Ureter (tissue), 1 donor: ENCODE data around the gene MYO18B. TPM values are rescaled to one million over a fixed set of nuclear protein-coding genes. Genes with fewer than 3 reads are reported as not detected.

Source experiments
- DNase-seq: peaks from one replicate; pipeline ENCODE4 v3.0.0-alpha.2; 2020; ENCODE audit warnings: low spot score
- total RNA-seq: library from RNA; stranded (reverse); gene quantifications from one replicate; pipeline ENCODE4 v1.2.4, GENCODE V29; 2023
- donor health status: DM: yes; HTN: yes; CAD: no.

The MYO18B gene
- total RNA-seq, 1 donor from 2014 or later = 0.34 TPM

DNA sequence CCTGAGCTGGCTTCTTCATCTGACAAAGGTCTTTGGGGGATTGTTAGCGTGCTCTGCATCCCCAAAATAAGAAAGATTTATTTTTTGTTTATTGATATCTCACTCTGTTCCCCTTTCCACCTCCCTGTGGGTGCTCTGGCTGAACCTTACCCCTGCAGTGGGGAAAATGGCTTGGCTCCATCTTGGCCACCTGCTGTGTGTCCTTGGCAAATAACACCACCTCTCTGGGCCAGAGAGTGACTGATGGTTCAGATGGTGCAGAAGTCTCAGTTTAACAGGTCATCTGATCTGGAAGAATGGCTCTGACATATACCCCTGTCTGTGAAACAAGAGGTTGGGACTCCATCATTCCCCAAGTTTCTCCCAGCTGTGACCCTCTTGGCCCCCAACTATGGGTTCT, 157.6 kb downstream of the MYO18B start:
- DNase-seq = no peak

DNA sequence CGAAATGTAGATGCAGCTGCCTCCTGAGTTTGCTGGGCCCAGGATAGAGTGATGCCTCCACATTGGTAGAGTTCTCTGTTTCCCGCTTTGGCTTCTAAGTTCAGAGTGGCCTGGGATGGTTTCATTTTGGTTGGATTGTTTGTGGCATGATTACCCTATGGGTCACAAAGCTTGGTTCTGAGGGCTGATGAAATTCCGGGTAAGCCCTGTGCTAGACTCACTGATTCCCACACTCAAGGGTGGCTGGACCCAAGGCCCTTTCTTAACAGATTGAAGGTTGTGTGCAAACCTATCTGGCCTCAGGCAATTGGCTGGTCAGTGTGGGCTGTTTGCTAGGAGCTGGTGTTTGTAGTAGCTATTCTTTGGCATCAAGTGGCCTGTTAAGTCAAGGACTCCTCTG, 158.4 kb downstream of the MYO18B start:
- DNase-seq = no peak

DNA sequence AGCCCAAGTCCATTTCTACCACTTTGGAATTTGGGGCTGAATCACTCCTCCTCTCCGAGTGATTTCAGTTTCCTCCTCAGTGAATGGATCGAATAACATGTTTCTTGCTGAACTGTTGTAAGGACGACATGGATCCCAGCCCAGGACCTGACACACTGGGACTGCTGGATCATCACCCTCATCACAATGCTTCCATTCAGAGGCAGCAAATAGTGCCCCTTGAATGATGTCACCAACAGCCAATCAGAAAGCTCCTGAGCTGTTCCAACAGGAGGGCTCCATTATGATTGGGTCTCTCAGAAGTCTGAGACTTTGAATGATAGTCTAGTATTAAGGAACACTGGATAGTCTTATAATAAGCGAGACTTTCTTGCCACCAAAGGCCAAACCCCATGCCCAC, 158.9 kb downstream of the MYO18B start:
- no peak for DNase-seq

DNA sequence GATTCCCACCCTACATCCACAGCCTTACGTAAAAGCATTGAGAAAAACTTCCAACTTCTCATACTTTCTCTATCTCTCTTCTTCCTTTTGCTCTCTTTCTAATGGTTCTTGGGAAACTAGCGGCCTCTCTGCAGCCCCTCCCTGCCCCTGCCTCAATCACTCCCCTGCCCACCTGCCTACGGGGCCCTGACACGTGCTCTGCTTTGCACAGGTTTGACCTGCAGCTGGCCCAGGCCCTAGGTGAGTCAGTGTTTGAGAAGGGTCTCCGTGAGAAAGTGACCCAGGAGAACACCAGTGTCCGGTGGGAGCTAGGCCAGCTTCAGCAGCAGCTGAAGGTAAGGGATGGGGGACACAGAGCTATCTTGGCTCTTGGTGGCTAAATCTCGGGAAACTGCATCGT, 160.4 kb downstream of the MYO18B start:
- no peak for DNase-seq

DNA sequence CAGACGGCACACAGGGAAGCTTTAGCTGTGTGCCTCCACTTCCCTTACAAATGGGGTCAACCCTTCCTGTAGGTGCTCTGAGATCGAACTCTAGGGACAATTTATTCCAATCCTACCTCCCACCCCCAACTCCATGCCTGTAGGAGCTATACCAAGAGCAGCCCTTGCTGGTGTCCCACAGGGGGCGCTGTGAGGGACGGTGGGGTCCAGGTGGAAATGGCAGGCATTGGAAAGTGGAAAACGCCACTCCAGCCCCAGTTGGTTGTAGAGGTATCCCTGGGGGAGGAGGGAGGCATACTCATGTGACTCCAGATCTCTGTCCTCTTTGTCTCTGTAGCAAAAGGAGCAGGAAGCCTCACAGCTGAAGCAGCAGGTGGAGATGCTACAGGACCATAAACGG, 161.3 kb downstream of the MYO18B start:
- no peak for DNase-seq

DNA sequence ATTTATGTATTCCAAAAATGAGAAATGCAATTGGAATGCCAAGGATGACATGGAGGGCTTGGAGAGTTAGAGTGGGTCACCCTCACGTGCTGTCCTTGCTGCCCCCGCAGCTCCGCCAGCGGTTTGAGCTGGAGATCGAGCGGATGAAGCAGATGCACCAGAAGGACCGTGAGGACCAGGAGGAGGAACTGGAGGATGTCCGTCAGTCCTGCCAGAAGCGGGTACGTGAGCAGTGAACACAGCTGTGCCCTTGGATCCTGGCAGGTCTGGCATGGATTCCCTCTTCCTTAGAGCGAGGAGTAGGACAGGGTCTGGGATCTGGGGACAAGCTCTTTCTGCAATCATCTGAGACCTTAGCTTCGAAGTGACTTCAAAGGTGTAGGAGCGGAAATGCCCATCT, 166.2 kb downstream of the MYO18B start:
- DNase-seq = no peak

DNA sequence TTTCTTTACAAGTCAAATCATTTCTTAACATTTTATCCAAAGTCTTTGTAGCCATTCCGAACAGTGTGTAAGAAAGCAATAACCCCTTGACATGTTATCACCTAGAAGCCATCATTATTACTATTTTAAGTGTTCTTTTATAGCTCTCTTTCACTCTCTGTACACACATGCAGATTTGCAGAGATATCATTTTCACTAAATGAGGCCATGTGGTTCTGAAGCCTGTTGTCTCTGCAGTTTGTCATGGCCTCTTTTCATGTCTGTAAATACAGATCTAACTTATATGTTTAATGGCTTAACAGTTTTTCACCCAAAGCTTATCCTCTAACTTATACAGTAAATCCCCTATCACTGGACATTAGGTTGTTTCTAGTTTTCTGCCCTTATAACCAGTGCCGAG, 166.8 kb downstream of the MYO18B start:
- DNase-seq = no peak

DNA sequence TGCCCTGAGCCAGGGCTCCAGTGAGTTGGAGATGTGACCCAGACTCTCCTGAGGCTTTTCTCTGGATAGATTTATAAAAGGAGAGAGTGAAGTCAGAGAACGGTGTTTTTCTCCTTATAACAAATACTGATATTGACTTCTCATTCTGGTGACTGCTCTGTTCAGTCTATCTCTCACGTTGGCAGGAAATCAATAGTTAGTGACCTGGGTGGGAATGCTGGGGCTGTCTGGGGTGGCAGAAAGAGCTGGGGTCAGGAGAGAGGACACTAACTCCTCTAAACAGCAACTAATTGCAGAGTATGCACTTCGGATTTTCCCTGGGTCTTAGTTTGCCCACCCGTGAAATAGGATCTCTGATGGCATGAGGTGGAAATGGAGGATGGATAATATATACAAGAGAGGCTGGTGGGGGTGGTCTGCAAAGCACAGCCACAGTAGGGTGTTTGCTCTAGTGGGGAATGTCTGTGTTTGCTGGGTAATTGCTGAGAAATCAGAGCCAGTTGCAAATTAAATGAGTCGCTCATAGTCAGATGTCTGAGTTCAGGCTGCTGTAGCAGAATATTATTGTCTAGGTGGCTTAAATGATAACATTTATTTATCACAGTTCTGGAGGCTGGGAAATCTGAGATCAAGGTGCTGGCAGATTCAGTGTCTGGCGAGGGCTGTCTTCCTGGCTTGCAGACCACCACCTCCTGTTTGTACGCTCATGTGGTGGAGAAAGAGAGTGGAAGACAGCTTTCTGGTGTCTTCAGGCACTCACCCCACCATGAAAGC, 167.8 kb downstream of the MYO18B start:
- DNase-seq = no peak

DNA sequence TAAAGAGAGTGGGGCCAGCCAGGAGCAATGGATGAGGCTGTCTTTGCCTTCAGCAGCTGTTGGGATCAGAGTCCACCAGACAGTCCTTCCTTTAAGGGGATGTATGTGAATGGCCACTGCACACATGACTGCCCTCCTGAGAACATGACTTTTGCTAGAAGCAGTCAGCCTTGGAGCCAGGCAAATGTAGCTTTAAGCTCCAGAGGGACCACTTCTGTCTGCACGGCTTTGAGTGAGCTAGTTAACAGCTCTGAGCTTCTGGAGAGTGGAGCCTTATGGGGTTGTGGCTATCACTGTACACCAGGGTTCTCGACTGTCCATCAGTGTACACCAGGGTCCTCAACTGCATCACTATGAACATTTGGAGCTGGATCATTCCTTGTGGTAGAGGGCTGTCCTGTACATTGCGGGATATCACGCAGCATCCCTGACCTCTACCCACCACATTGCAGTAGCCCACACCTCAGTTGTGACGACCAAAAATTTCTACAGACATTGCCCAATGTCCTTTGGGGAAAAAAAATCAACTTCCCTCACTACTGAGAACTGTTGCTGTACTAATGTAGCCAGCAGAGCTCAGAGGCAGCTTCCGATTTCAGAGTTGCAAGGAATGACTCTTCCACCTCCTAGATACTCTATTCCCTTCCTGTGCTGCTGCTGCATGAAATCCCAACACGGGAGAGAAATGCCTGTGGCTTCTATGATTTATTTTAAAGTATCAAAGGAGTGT, 169.4 kb downstream of the MYO18B start:
- no peak for DNase-seq

DNA sequence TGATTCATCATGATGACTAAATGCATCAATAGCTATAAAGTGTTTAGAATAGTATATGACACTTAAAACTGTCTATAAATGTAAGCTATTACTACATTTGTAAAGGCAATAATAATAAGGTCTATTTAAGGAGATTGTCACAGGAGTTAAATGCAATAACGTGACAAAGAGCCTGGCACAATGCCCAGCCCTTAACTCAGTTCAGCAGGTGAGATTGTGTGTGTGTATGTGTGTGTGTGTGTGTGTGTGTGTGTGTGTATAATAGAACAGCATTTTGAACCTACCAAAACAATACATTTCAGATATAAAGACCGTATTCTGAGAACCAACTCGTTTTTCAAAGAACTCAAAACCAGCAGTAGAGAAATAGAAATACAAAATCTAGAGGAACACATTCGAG, 177.5 kb downstream of the MYO18B start:
- DNase-seq = no peak

DNA sequence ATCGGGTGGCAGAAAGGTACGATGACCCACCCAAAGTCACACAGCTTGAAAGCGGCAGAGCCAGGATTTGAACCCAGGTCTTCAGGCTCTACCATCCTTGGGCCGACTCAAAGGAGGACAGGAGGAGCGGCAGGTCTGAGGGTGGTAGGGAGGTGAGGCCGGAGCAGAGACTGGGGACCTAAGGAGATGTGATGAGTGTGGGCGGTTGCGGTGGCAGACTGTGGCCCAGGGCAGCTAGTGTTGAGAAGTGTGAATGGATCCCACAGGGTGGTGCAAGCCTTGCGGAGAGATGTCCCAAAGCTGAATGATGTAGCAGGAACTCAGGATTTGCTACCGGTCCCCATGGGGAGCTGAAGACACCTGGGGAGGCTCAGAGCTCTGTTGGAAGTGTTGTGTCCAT, 180.2 kb downstream of the MYO18B start:
- DNase-seq = no peak

DNA sequence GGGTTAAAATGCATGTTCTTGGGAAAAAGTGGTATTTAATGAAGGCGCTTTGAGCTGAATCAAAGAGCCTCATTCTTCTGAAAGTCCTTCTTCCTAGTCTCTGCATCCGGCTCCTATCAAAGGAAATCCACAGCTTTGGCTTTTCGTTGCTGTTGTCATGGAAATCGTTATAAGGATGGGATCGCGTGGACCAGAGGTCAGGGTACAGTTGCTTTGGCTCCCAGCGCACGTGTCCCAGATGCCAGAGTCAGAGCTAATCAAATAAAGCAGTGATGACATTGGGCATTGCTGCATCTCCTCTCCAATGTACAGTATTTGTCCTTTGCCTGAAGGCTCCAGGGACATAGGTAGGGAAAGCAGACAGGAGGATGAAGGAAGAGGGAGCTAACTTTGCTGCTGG, 181.9 kb downstream of the MYO18B start:
- no peak for DNase-seq

DNA sequence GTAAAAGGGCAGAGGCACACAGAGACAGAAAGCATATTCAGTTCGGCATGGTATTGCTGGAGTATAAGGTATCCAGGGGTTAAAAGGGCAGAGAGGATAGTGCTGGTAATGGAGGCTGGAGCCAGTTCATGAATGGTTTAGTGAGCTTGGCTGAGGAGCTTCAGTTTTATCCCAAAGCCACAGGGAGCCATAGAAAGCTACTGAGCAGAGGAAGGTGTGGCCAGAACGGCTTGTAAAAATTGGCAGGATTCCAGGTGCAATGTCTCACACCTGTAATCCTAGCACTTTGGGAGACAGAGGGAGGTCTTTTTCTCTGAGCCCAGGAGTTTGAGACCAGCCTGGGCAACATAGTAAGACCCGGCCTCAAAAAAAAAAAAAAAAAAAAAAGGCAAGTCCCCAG, 186.1 kb downstream of the MYO18B start:
- no peak for DNase-seq

DNA sequence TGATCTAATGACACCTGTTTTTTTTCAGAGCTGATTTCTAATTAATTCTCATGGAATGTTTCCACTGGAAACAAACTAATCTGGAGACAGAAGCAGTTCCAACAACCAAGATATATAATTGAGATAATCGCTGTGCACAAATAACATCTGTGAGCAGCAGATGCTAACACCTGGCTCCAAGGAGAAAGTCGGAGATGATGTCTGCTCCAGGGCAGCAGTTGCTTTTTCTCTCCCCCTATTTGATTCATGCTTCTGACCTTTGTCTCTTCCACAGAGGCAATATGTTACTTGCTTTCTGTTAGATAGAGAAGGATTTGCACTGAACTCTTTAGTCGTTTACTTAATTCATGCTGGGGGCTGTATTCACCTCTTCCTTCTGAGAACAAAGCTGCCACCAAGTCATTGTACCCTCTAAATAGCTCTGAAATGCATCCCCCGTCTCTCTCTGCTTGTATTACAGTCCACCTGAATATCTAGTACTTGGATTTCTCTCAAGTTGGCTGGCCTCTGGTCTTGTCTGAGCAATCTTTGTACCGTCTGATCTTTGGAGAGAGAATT, 187.4 kb downstream of the MYO18B start:
- DNase-seq = no peak

DNA sequence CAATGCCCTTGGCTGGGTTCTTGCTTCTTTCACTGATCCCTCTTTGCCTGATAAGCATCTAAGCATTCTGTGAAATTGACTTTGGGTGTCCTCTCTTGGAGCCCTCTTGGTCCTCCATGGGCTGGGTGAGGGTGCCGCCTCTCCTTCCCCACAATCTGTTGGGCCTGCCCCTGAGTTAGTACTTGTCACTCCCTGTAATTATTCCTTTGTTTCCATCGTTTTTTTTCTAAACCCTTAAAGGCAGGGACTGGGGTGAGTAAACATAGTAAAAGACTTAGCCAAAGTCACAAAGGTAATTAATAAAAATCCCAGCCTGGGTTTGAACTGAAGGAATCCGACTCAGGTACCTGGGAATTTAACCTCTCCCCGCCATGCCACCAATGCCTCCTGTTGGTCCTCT, 188.1 kb downstream of the MYO18B start:
- no peak for DNase-seq

DNA sequence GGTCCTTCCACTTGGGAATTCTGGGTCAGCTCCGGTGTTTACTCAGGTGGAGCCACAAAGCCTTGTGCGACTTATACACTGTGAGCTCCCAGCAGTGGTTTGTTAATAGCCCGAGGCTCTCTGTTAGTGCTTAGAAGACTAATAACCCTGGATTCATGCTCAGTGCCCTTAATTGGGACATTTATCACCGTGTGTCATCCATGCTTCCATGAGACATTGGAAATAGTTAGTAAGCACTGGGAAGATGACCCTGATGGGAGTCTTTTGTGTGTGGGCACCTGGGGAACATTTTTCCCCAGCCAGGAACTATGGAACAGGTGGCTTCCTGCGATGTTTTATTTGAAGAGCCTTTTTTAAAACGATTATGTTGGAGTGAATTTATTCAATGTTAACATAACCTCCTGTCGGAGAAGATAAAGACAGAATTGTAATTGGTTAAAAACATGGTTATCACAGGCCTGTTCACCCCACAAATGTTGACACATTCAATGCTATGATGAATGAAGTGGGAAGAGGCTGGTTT, 188.9 kb downstream of the MYO18B start:
- DNase-seq = no peak

DNA sequence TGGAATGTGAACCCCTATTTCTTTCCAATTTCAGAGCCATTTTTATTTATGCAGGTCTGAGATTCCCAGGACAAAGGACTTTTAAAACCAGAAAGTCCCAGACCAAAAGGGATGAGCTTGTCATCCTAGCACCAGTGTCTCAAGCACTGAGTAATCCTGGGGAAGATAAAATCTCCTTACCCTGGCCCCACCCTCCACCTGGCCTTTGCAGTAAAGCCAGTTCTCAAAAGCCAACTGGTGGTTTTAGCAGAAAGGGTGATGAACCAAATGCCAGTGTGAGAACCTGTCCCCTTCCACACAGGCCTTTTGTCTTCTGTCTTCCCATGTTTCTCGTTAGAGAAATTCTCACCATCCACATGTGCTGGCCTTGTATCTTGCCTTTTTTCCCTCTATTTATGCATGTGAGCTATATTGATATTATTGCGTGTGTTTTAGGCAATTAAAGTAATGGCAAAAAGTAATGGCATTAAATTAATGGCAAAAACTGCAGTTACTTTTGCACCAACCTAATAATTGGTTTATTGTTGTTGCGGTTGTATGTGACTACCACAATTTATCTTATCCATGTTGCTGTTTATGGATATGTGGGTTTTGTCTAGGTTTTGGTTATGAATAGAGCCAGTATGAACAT, 191.3 kb downstream of the MYO18B start:
- DNase-seq = no peak

DNA sequence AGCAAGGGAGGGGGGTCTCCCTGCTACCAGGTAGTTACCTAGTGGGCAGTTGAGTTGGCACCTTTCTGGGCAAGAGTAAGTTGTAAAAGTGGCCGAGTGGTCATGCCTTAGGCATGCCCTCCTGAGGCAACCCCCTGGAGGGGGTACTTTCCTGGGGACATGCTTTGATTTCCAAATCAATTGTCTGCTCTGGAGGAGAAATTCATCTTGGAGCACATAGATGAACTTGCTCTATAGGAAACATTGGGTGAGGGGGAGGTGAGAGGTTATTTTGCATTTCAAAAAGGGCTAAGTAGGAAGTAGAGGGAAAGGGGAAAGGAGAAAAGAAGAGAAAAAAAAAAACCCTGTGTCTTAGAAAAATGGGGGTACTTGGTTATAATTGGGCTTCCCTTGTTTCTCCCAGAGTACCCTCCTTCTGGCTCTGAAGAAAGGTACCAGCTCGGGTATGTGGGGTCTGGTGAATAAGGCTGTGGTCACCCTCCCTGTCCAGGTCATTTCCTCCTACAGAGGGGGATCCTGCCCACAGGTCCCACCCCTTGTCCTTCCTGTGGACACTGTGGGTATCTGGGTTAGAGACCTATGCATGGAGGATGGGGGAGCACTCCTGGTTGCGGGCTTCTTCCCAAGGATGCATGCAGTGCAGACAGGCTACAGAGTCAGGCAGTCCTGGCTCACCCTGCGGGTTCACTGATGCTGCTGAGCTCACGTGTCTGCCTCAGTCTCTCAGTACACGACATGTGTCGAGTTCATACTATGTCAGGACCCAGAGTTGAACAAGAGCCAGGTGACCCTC, 193.5 kb downstream of the MYO18B start:
- DNase-seq = no peak

DNA sequence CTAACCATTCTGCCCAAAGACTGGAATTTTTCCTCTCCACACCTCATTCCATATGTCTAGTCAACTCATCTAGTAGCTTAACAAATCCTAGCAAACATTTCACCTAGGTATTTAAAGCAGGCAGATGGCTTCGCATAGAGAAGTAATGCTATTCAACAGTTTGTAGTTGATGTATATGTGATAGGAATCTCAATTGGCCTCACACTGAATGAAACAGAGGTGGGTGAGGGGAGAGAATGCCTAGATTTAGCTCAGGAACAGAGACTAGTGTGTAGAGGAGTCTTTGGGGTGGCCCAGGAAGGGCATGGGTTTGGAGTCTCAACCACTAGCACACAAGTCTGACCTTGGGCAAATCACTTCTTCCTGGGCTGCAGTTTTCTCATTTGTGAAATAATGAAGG, 196.2 kb downstream of the MYO18B start:
- no peak for DNase-seq

DNA sequence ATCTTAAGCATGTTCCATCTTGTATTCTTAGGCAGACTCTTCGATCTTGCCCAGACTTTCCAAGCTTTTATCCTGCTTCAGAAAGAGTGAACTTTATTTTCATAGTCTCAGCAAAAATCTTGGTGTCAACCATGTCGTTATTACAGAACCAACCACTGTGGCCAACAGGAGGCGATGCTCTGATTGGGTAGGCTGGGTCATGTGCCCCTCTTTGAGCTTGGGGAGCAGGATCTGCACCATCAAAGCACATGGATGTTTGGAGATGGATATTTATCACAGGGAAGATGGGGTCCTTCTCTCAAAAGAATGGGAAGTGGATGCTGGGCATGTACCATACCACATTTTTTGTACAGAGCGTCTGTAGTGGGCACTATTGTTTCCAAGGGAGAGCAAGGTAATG, 197.4 kb downstream of the MYO18B start:
- DNase-seq = no peak

DNA sequence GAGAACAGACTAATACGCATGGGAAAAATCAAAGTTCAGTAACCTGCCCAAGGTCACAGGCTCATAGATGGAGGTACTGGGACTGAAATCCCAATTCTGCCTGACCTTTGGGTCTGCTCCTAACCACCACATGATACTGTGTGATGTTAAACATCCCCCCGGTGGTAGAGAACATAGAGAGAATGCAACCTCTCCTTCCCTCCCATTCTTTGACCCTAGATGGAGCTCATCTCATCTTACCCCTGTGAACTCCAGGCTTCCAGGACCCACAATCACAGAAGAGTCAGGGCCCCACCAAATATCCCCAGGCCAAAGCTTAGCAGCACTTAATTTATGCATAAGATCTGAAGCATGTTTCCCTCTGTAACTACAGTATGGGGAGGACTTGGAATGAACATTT, 198.5 kb downstream of the MYO18B start:
- DNase-seq = no peak
